H9 (cell line): Measurements from ENCODE around the gene FNDC3A. TPM values are rescaled to one million over a fixed set of nuclear protein-coding genes. Genes with fewer than 3 reads are reported as not detected.

Experiments
- DNase-seq: peaks from one replicate; pipeline ENCODE4 v3.0.0-alpha.2; 2017
- H2AFZ ChIP-seq: one replicate; pipeline ENCODE4 v1.6.1; 2013; ENCODE audit warnings: mild to moderate bottlenecking, low read length, control low read depth, moderate library complexity
- H2AK5ac ChIP-seq: 2 replicates; pipeline ENCODE4 v1.6.1; 2013; ENCODE audit warnings: low read length, control low read depth, mixed read lengths; ENCODE audit not compliant: insufficient read length
- H2BK120ac ChIP-seq: one replicate; pipeline ENCODE4 v1.6.1; 2013; ENCODE audit warnings: low read depth, mild to moderate bottlenecking, low read length, control low read depth, inconsistent platforms; ENCODE audit not compliant: poor library complexity, severe bottlenecking
- H2BK12ac ChIP-seq: 2 replicates; pipeline ENCODE4 v1.6.1; 2013; ENCODE audit warnings: low read length, control low read depth, mixed read lengths, low read depth; ENCODE audit not compliant: insufficient read length
- H2BK15ac ChIP-seq: 2 replicates; pipeline ENCODE4 v1.6.1; 2013; ENCODE audit warnings: low read depth, low read length, control low read depth
- H2BK20ac ChIP-seq: one replicate; pipeline ENCODE4 v1.6.1; 2013; ENCODE audit warnings: low read depth, mild to moderate bottlenecking, low read length, control low read depth, inconsistent platforms; ENCODE audit not compliant: poor library complexity, severe bottlenecking
- H2BK5ac ChIP-seq: 2 replicates; pipeline ENCODE4 v1.6.1; 2013; ENCODE audit warnings: low read length, control low read depth, mixed read lengths; ENCODE audit not compliant: insufficient read length
- H3K14ac ChIP-seq: 2 replicates; pipeline ENCODE4 v1.6.1; 2013; ENCODE audit warnings: low read length, control low read depth; ENCODE audit not compliant: insufficient read depth
- H3K18ac ChIP-seq: 2 replicates; pipeline ENCODE4 v1.6.1; 2013; ENCODE audit warnings: low read depth, mild to moderate bottlenecking, mixed read lengths, low read length, control low read depth; ENCODE audit not compliant: insufficient read length
- H3K23ac ChIP-seq: 2 replicates; pipeline ENCODE4 v1.6.1; 2013; ENCODE audit warnings: low read length, control low read depth, mixed read lengths, low read depth; ENCODE audit not compliant: insufficient read length
- H3K23me2 ChIP-seq: 2 replicates; pipeline ENCODE4 v1.6.1; 2013; ENCODE audit warnings: low read depth, mild to moderate bottlenecking, mixed read lengths, low read length, control low read depth; ENCODE audit not compliant: insufficient read length, poor library complexity, severe bottlenecking
- H3K27ac ChIP-seq: 2 replicates; pipeline ENCODE4 v1.5.1; 2013; ENCODE audit warnings: low read length, control low read depth, mixed read lengths, low read depth; ENCODE audit not compliant: insufficient read length
- H3K27me3 ChIP-seq: 2 replicates; pipeline ENCODE4 v1.6.1; 2013; ENCODE audit warnings: low read length, control low read depth, inconsistent platforms; ENCODE audit not compliant: insufficient read depth
- H3K4ac ChIP-seq: 2 replicates; pipeline ENCODE4 v1.6.1; 2013; ENCODE audit warnings: low read depth, mild to moderate bottlenecking, control low read depth, inconsistent platforms, low read length, moderate library complexity
- H3K4me1 ChIP-seq: 2 replicates; pipeline ENCODE4 v1.6.1; 2013; ENCODE audit warnings: low read length, control low read depth, inconsistent platforms; ENCODE audit not compliant: insufficient read depth
- H3K4me2 ChIP-seq: 2 replicates; pipeline ENCODE4 v1.6.1; 2013; ENCODE audit warnings: low read length, control low read depth, mixed read lengths; ENCODE audit not compliant: insufficient read length, insufficient read depth
- H3K56ac ChIP-seq: 2 replicates; pipeline ENCODE4 v1.6.1; 2013; ENCODE audit warnings: low read depth, mild to moderate bottlenecking, mixed read lengths, low read length, control low read depth; ENCODE audit not compliant: insufficient read length
- H3K79me1 ChIP-seq: 2 replicates; pipeline ENCODE4 v1.6.1; 2013; ENCODE audit warnings: low read depth, mild to moderate bottlenecking, moderate library complexity, low read length, control low read depth, inconsistent platforms; ENCODE audit not compliant: insufficient read depth, poor library complexity, severe bottlenecking
- H3K79me2 ChIP-seq: 2 replicates; pipeline ENCODE4 v1.6.1; 2013; ENCODE audit warnings: low read length, control low read depth, inconsistent platforms; ENCODE audit not compliant: insufficient read depth
- H3K9ac ChIP-seq: 2 replicates; pipeline ENCODE4 v1.6.1; 2013; ENCODE audit warnings: low read length, control low read depth, mixed read lengths; ENCODE audit not compliant: insufficient read length; ENCODE audit errors: extremely low read depth
- H3K9me3 ChIP-seq: one replicate; pipeline ENCODE4 v1.6.1; 2013; ENCODE audit warnings: low read depth, low read length, inconsistent platforms; ENCODE audit not compliant: control insufficient read depth
- H3T11ph ChIP-seq: one replicate; pipeline ENCODE4 v1.6.1; 2013; ENCODE audit warnings: mild to moderate bottlenecking, low read length, control low read depth, inconsistent platforms
- H4K20me1 ChIP-seq: one replicate; pipeline ENCODE4 v1.6.1; 2013; ENCODE audit not compliant: control insufficient read depth, insufficient read length, insufficient read depth
- H4K5ac ChIP-seq: 2 replicates; pipeline ENCODE4 v1.6.1; 2013; ENCODE audit warnings: low read depth, mild to moderate bottlenecking, mixed read lengths, low read length, control low read depth; ENCODE audit not compliant: insufficient read length
- H4K8ac ChIP-seq: replicated peaks from 2 replicates; pipeline ENCODE4 v1.6.1; 2013; ENCODE audit warnings: low read length, control low read depth, mixed read lengths, low read depth; ENCODE audit not compliant: insufficient read length
- H4K91ac ChIP-seq: 2 replicates; pipeline ENCODE4 v1.6.1; 2013; ENCODE audit warnings: low read depth, mild to moderate bottlenecking, moderate library complexity, mixed read lengths, low read length, control low read depth; ENCODE audit not compliant: insufficient read length
- H3K27ac Mint-ChIP-seq, 3 experiments: 2 replicates in 2 of 3; 3 replicates in 1 of 3; pipeline ENCODE4 v1.8.0; 2020 to 2021; ENCODE audit warnings: mixed read lengths in 3 of 3, mild to moderate bottlenecking in 1 of 3, moderate library complexity in 1 of 3
- H3K27me3 Mint-ChIP-seq: 2 replicates; pipeline ENCODE4 v1.8.0; 2021; ENCODE audit warnings: low read depth, mild to moderate bottlenecking, moderate library complexity, mixed read lengths
- H3K36me3 Mint-ChIP-seq, 3 experiments: 2 replicates in 2 of 3; 3 replicates in 1 of 3; pipeline ENCODE4 v1.8.0; 2020 to 2021; ENCODE audit warnings: low read depth in 3 of 3, mixed read lengths in 3 of 3; ENCODE audit not compliant: insufficient read depth in 1 of 3
- H3K4me1 Mint-ChIP-seq, 2 experiments: 2 replicates each; pipeline ENCODE4 v1.8.0; 2020; ENCODE audit warnings: mixed read lengths in 2 of 2
- H3K4me3 Mint-ChIP-seq, 2 experiments: 2 replicates in 1 of 2; 3 replicates in 1 of 2; pipeline ENCODE4 v1.8.0; 2020 to 2021; ENCODE audit warnings: mild to moderate bottlenecking in 2 of 2, mixed read lengths in 2 of 2, moderate library complexity in 1 of 2
- H3K9me3 Mint-ChIP-seq, 2 experiments: 2 replicates in 1 of 2; 3 replicates in 1 of 2; pipeline ENCODE4 v1.8.0; 2020; ENCODE audit warnings: mild to moderate bottlenecking in 2 of 2, mixed read lengths in 2 of 2, moderate library complexity in 1 of 2
- CTCF ChIP-seq: fragments of 200-600 bp; sonication (generic); conservative IDR thresholded peaks from 3 replicates; pipeline ENCODE4 v1.8.0; 2021; ENCODE audit warnings: antibody characterized with exemption, mild to moderate bottlenecking
- WGBS: extraction: QIAGEN DNeasy Blood & Tissue Kit; methylation state at CpG from one replicate; pipeline ENCODE4 v1.1.7; 2013; ENCODE audit warnings: missing lambda C conversion rate, low lambda C conversion rate, mixed read lengths; ENCODE audit not compliant: insufficient read length; ENCODE audit errors: extremely low coverage; 5-methylcytosine and 5-hydroxymethylcytosine counted together
- total RNA-seq: library from RNA; stranded (reverse); gene quantifications from 2 replicates; pipeline ENCODE4 v1.2.1, GENCODE V29; 2021

The FNDC3A gene
- total RNA-seq, 1 experiment from 2014 or later, result 27.4 TPM

GRCh38 chr13:49164712-49165111 lies 189.0 kb downstream of the FNDC3A start:
- Histone ChIP-seq H2BK120ac (no peak overlapping the region), H3K14ac (no peak overlapping the region), H3K27ac (no peak overlapping the region), H3K23me2 (no peaks in the 10 kb centered on the region), H3T11ph (no peak overlapping the region), H3K79me2 (no peaks in the 10 kb centered on the region), H3K4ac (no peak overlapping the region), H4K5ac (no peak overlapping the region), H2BK15ac (no peak overlapping the region), H3K27me3 (no peaks in the 10 kb centered on the region), H3K79me1 (no peaks in the 10 kb centered on the region), H3K56ac (no peak overlapping the region), H2AFZ (no peak overlapping the region), H4K91ac (no peak overlapping the region), H2BK20ac (no peak overlapping the region), H3K4me1 (no peaks in the 10 kb centered on the region), H4K8ac (no peak overlapping the region), H2BK12ac (no peak overlapping the region), H3K18ac (no peak overlapping the region), H2AK5ac (no peak overlapping the region), H3K9me3 (peaks cover 6% of the 10 kb centered on the region), H2BK5ac (no peak overlapping the region), H3K9ac (no peak overlapping the region), H3K23ac (no peak overlapping the region), H3K4me2 (no peak overlapping the region), H4K20me1 (no peaks in the 10 kb centered on the region)
- Mint-ChIP-seq H3K27me3 (no peaks in the 10 kb centered on the region), H3K4me3 (no peak overlapping the region), H3K9me3 (peaks cover 33 to 38% of the 10 kb centered on the region in 2 experiments), H3K4me1 (peaks cover 9% of the 10 kb centered on the region in 2 experiments), H3K36me3 (peaks cover 49 to 52% (median 50%) of the 10 kb centered on the region in 3 experiments), H3K27ac (no peak overlapping the region)
- TF ChIP-seq CTCF, result no peak
- no peak for DNase-seq
- WGBS, result no CpG with 5 or more reads among the region's 7 CpGs
